Testis (tissue), 3 donors: ENCODE measurements around the gene OGFOD1. TPM values are rescaled to one million over a fixed set of nuclear protein-coding genes. Genes with fewer than 3 reads are reported as not detected.

Source experiments
- DNase-seq: peaks from one replicate; pipeline ENCODE4 v3.0.0-alpha.2; 2019
- H3K27ac ChIP-seq, 2 donors: fragments of 200-600 bp; sonication (generic); one replicate each; pipeline ENCODE4 v1.5.1; 2019
- H3K27me3 ChIP-seq: fragments of 200-600 bp; sonication (generic); one replicate; pipeline ENCODE4 v1.5.1; 2019
- H3K36me3 ChIP-seq: fragments of 200-600 bp; sonication (generic); one replicate; pipeline ENCODE4 v1.5.1; 2017; ENCODE audit warnings: low read depth; ENCODE audit errors: missing control alignments
- H3K4me1 ChIP-seq: fragments of 200-600 bp; sonication (generic); one replicate; pipeline ENCODE4 v1.5.1; 2019
- H3K4me3 ChIP-seq, 2 donors: fragments of 200-600 bp; sonication (generic); one replicate each; pipeline ENCODE4 v1.5.1; 2017 to 2019
- H3K9me3 ChIP-seq: fragments of 200-600 bp; sonication (generic); one replicate; pipeline ENCODE4 v1.5.1; 2017
- POLR2A ChIP-seq: fragments of 450-650 bp; IDR thresholded peaks from one replicate; pipeline ENCODE4 v1.6.1; 2017; ENCODE audit warnings: antibody characterized with exemption, mild to moderate bottlenecking, moderate library complexity
- WGBS, 2 donors: methylation state at CpG; one replicate each; pipeline ENCODE4 v1.1.5; 2018; 5-methylcytosine and 5-hydroxymethylcytosine counted together
- intact Hi-C: fragments of 100-400 bp; cut with DNase I; formaldehyde crosslinking; loops from one replicate; pipeline ENCODE4 v1.15.1; 2023; ENCODE audit warnings: low total_unique reads
- polyA plus RNA-seq: library from polyadenylated mRNA; stranded (reverse); fragments of 350-450 nt; fragmentation: Illumina TruSeq; extraction: RNeasy Lipid Tissue Mini Kit (QIAGEN cat#74804); gene quantifications from one replicate; pipeline ENCODE4 v1.2.3, GENCODE V29; 2014; ENCODE audit warnings: low read depth, low replicate concordance; ENCODE audit not compliant: insufficient read depth
- total RNA-seq, 2 donors: library from RNA; depleted of rRNA; stranded (reverse); fragments of >200 nt; gene quantifications; one replicate each; pipeline ENCODE4 v1.2.3, GENCODE V29; 2016
- TF ChIP-seq, protein P1 (sequence below), 3 experiments: fragments of 450-650 bp in 2 of 3; fragments of 200-600 bp in 1 of 3; sonication (generic) in 1 of 3; IDR thresholded peaks; one replicate each; pipeline ENCODE4 v1.5.1; 2016 to 2019; ENCODE audit warnings: antibody characterized with exemption in 3 of 3, mild to moderate bottlenecking in 2 of 3, moderate library complexity in 1 of 3

OGFOD1 gene
- total and polyA plus RNA-seq, 3 donors from 2014 or later, result 26.7 to 38.2 (median 34.5) TPM

- no peaks in the 10 kb centered on the region for H3K36me3 ChIP-seq
- no peak overlapping the region for H3K4me3 ChIP-seq
- 98 to 100% methylated on average over 4 to 6 of the region's 6 CpGs for WGBS, 2 donors
- TF ChIP-seq, protein P1, sequence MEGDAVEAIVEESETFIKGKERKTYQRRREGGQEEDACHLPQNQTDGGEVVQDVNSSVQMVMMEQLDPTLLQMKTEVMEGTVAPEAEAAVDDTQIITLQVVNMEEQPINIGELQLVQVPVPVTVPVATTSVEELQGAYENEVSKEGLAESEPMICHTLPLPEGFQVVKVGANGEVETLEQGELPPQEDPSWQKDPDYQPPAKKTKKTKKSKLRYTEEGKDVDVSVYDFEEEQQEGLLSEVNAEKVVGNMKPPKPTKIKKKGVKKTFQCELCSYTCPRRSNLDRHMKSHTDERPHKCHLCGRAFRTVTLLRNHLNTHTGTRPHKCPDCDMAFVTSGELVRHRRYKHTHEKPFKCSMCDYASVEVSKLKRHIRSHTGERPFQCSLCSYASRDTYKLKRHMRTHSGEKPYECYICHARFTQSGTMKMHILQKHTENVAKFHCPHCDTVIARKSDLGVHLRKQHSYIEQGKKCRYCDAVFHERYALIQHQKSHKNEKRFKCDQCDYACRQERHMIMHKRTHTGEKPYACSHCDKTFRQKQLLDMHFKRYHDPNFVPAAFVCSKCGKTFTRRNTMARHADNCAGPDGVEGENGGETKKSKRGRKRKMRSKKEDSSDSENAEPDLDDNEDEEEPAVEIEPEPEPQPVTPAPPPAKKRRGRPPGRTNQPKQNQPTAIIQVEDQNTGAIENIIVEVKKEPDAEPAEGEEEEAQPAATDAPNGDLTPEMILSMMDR (IDR thresholded peaks at IDR 0.05), result no peak
- TF ChIP-seq POLR2A, result no peak
- DNase-seq, result no peak
- H3K4me1 ChIP-seq, result no peaks in the 10 kb centered on the region
- H3K9me3 ChIP-seq, result no peaks in the 10 kb centered on the region
- no peak overlapping the region for H3K27ac ChIP-seq
- H3K27me3 ChIP-seq, result no peaks in the 10 kb centered on the region
- intact Hi-C loops, result no loop called here
Measured at GRCh38 chr16:56463153-56463552, 11.8 kb downstream of the OGFOD1 start.

- H3K4me3 ChIP-seq, result no peak overlapping the region
- no peak for TF ChIP-seq POLR2A
- TF ChIP-seq, protein P1 (IDR thresholded peaks at IDR 0.05), result no peak
- H3K27ac ChIP-seq, result no peak overlapping the region
- DNase-seq, result no peak
- H3K9me3 ChIP-seq, result no peaks in the 10 kb centered on the region
- no peaks in the 10 kb centered on the region for H3K4me1 ChIP-seq
- H3K36me3 ChIP-seq, result no peaks in the 10 kb centered on the region
- no peaks in the 10 kb centered on the region for H3K27me3 ChIP-seq
- intact Hi-C loops, result no loop called here
- WGBS, 2 donors, result 100% methylated on average over 2 of the region's 2 CpGs
Measured at GRCh38 chr16:56466344-56466743, 15.0 kb downstream of the OGFOD1 start.

DNA sequence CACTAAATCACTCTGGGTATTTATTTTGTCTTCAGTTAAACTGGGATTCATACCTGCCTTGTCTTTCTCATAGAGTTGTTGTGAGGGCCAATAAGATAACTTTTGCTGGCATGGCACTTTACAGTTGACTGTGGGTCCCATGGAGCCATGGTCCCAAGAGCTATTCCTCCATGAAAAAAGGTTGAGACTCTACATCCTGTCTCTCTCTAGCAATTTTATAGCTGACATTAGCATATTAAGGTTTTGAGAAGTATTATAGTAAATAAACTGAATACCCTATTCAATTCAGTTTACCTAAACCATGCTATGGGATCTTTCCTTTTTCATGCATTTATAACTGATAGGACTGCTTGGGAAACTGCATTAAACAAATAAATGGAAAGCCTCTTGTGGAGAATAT lies 17.4 kb downstream of the OGFOD1 start:
- Histone ChIP-seq H3K9me3 (no peaks in the 10 kb centered on the region), H3K36me3 (no peaks in the 10 kb centered on the region), H3K4me1 (no peaks in the 10 kb centered on the region), H3K27ac (no peak overlapping the region), H3K4me3 (no peak overlapping the region), H3K27me3 (no peaks in the 10 kb centered on the region)
- TF ChIP-seq, protein P1 (IDR thresholded peaks at IDR 0.05), result no peak
- TF ChIP-seq POLR2A, result no peak
- no peak for DNase-seq
- intact Hi-C loops, result no loop called here

DNA sequence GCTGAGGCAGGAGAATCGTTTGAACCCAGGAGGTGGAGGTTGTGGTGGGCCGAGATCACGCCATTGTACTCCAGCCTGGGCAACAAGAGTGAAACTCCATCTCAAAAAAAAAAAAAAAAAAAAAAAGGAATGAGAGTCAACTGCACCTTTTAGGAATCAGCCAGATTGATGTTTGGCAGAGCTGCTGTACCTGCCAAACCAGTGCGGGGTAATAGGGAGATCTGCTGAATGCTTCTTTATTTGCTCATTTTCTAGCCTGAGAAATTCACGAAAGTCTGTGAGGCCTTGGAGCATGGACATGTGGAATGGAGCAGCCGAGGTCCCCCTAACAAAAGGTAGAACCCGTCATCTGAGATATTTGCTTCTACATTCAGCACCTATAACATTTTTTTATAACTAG lies 18.4 kb downstream of the OGFOD1 start:
- intact Hi-C loops, result no loop called here
- no peak for DNase-seq
- no peak overlapping the region for H3K4me3 ChIP-seq
- H3K9me3 ChIP-seq, result no peaks in the 10 kb centered on the region
- H3K27ac ChIP-seq, result no peak overlapping the region
- no peak for TF ChIP-seq POLR2A
- TF ChIP-seq, protein P1 (IDR thresholded peaks at IDR 0.05), result no peak
- H3K27me3 ChIP-seq, result no peaks in the 10 kb centered on the region
- no peaks in the 10 kb centered on the region for H3K4me1 ChIP-seq
- no peaks in the 10 kb centered on the region for H3K36me3 ChIP-seq
- 95 to 96% methylated on average over 7 of the region's 7 CpGs for WGBS, 2 donors

DNA sequence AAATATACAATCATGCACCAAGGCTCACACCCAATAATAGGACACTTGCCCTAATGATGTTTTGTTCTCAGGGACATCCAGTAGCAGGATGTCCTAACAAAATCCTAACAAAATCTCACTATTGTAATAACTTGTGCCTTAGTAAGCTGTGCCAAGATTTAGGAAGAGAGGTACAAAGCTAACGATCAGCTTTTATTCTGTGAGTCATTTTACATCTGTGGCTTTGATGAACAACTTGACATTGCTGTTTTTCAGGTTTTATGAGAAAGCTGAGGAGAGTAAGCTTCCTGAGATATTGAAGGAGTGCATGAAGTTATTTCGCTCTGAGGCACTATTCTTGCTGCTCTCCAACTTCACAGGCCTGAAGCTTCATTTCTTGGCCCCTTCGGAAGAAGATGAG lies 18.9 kb downstream of the OGFOD1 start:
- H3K27ac ChIP-seq, result no peak overlapping the region
- H3K4me1 ChIP-seq, result no peaks in the 10 kb centered on the region
- H3K27me3 ChIP-seq, result no peaks in the 10 kb centered on the region
- no peaks in the 10 kb centered on the region for H3K36me3 ChIP-seq
- TF ChIP-seq, protein P1 (IDR thresholded peaks at IDR 0.05), result no peak
- TF ChIP-seq POLR2A, result no peak
- no peak overlapping the region for H3K4me3 ChIP-seq
- no peaks in the 10 kb centered on the region for H3K9me3 ChIP-seq
- no peak for DNase-seq
- WGBS, 2 donors, result 85 to 92% methylated on average over 3 of the region's 3 CpGs
- intact Hi-C loops, result no loop called here
